Measurements from ENCODE around the gene TTC33.
"Not testable (repeated sequence)": the region's sequence is repeated elsewhere in the genome, so short reads cannot be mapped to it uniquely, and the experiment has no call there.

DNA sequence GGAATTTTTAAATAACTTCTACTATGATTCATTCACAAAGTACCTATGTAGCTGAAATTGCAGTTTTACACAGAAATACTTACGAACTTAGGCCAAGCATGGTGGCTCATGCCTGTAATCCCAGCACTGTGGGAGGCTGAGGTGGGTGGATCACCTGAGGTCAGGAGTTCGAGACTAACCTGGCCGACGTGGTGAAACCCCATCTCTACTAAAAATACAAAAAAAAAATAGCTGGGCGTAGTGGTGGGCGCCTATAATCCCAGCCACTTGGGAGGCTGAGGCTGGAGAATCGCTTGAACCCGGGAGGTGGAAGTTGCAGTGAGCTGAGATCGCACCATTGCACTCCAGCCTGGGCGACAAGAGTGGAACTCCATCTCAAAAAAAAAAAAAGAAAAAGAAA is 36.9 kb upstream of the TTC33 start:
- not testable (repeated sequence) for TF ChIP-seq POLR2A, POLR2AphosphoS5, TAF1, SPI1 (IDR thresholded peaks at IDR 0.05; ENCODE audit: low read depth, low read length)

Data from GM12891 (cell line).